Astrocyte of the cerebellum (primary cell): ENCODE measurements around the gene CAPN9.
"Not testable (repeated sequence)": the region's sequence is repeated elsewhere in the genome, so short reads cannot be mapped to it uniquely, and the experiment has no call there.

ENCODE experiments used
- DNase-seq: peaks from one replicate; pipeline ENCODE4 v3.0.0-alpha.2; 2011; ENCODE audit warnings: low read depth
- H3K4me3 ChIP-seq: 2 replicates; pipeline ENCODE4 v1.5.1; 2011; ENCODE audit warnings: mild to moderate bottlenecking, low read depth, low read length, moderate library complexity
- in situ Hi-C: cut with HindIII; loops from 2 replicates; pipeline ENCODE4 v1.10.0; 2017; ENCODE audit warnings: low sequenced_read_pairs
- TF ChIP-seq, protein P1 (sequence below): IDR thresholded peaks from 2 replicates; pipeline ENCODE4 v1.5.1; 2012; ENCODE audit warnings: low read length, low read depth, moderate library complexity, mild to moderate bottlenecking; ENCODE audit errors: missing control alignments

The CAPN9 gene, protein sequence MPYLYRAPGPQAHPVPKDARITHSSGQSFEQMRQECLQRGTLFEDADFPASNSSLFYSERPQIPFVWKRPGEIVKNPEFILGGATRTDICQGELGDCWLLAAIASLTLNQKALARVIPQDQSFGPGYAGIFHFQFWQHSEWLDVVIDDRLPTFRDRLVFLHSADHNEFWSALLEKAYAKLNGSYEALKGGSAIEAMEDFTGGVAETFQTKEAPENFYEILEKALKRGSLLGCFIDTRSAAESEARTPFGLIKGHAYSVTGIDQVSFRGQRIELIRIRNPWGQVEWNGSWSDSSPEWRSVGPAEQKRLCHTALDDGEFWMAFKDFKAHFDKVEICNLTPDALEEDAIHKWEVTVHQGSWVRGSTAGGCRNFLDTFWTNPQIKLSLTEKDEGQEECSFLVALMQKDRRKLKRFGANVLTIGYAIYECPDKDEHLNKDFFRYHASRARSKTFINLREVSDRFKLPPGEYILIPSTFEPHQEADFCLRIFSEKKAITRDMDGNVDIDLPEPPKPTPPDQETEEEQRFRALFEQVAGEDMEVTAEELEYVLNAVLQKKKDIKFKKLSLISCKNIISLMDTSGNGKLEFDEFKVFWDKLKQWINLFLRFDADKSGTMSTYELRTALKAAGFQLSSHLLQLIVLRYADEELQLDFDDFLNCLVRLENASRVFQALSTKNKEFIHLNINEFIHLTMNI

DNA sequence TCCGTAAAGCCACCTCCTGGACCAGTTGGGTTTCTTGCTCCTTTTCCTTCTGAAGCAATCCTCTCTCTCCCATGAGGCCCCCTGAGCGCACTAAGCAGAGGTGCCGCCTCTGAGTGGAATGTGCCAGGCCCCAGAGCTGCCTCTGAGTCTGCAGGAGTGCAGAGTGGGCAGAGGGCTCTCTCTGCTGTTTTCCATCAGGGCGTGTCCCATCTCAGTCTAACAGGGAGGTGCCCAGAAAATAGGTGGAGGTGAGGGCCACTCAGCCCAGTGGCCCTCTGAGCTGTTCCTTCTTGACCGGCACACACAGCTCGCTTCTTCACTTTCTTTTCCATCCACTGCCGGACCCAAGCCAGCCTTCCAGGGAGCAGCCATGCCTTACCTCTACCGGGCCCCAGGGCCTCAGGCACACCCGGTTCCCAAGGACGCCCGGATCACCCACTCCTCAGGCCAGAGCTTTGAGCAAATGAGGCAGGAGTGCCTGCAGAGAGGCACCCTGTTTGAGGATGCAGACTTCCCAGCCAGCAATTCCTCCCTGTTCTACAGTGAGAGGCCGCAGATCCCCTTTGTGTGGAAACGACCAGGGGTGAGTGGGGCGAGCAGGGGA is at the start of gene CAPN9:
CAPN9 (plus strand) TSS at position 262 of the 604 bp plus-strand sequence; CDS start at position 371, 109 bp downstream.
- no peak within 1 kb of the TSS for H3K4me3 ChIP-seq
- in situ Hi-C loops = no loop called here
- DNase-seq = no peak
- TF ChIP-seq, protein P1, sequence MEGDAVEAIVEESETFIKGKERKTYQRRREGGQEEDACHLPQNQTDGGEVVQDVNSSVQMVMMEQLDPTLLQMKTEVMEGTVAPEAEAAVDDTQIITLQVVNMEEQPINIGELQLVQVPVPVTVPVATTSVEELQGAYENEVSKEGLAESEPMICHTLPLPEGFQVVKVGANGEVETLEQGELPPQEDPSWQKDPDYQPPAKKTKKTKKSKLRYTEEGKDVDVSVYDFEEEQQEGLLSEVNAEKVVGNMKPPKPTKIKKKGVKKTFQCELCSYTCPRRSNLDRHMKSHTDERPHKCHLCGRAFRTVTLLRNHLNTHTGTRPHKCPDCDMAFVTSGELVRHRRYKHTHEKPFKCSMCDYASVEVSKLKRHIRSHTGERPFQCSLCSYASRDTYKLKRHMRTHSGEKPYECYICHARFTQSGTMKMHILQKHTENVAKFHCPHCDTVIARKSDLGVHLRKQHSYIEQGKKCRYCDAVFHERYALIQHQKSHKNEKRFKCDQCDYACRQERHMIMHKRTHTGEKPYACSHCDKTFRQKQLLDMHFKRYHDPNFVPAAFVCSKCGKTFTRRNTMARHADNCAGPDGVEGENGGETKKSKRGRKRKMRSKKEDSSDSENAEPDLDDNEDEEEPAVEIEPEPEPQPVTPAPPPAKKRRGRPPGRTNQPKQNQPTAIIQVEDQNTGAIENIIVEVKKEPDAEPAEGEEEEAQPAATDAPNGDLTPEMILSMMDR = no peak

DNA sequence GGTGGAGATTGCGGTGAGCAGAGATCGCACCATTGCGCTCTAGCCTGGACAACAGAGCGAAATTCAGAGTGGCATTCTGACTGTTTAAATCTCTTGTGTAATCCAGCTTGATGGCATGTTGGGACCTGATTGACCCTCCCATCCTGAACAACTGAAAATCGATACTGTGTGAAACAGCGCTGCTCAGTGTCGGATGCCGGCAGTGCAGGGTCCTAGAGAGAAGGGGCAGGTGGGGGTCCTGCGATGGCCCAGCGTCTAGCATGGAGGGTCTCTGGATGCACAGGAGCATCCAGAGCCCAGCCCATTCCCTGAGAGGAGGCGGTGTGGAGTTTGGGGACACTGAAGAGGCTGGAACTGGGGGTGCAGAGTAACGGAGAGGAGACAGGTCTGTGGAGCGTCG is 49.1 kb upstream of the CAPN9 start:
- H3K4me3 ChIP-seq = no peak overlapping the region
- in situ Hi-C loops = no loop called here
- no peak for DNase-seq
- TF ChIP-seq, protein P1 = no peak

DNA sequence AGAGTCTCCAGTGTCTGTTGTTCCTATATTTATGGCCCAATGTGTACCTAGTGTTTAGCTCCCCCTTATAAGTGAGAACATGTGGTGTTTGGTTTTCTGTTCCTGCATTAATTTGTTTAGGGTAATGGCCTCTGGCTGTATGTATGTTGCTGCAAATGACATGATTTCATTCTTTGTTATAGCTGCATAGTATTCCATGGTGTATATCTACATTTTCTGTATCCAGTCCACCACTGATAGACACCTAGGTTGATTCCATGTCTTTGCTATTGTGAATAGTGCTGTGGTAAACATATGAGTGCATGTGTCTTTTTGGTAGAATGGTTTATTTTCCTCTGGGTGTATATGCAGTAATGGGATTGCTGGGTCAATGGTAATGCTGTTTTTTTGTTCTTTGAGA is 48.2 kb upstream of the CAPN9 start:
- in situ Hi-C loops, DNase-seq, H3K4me3 ChIP-seq: not testable (repeated sequence)

DNA sequence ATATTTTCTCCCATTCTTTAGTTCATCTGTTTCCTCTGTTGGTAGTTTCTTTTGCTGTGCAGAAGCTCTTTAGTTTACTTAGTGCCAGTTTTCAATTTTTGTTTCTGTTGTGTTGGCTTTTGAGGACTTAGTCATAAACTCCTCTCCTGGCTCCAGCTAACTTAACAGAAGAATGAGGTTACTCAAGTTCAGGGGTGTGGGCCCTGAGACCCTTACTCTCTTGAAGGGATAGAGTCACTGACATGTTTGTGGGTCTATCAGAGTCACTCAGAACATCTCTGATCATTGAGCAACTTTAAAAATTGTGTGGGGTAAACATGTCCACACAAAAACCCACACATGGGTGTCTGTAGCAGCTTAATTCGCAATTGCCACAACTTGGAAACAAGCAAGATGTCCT is 47.5 kb upstream of the CAPN9 start:
- H3K4me3 ChIP-seq = no peak overlapping the region
- no peak for DNase-seq
- in situ Hi-C loops = no loop called here
- TF ChIP-seq, protein P1 = no peak

GRCh38 chr1:230700132-230700531 is 47.1 kb upstream of the CAPN9 start:
- no peak for DNase-seq
- no peak overlapping the region for H3K4me3 ChIP-seq
- in situ Hi-C loops = no loop called here
- TF ChIP-seq, protein P1 = no peak

DNA sequence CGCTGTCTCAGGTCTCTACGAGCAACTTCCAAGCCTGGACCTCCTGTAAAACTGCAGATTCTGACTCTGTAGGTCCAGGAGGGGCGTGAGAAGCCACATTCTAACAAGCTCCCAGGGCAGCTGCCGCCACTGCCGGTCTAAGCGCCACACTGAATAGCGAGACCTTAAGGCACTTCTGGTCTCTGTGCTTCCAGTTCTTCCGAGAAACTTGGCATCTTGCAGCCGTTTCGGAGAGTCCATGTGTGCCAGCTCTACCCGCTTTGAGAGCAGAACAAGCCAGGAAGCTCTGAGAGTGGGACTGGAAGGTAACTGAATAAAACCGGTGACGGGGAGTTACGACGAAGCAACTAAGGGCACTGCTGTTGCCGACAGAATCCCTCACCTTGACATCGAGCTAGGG is 45.8 kb upstream of the CAPN9 start:
- TF ChIP-seq, protein P1 = no peak
- H3K4me3 ChIP-seq = no peak overlapping the region
- no peak for DNase-seq
- in situ Hi-C loops = no loop called here
